CD4-positive, alpha-beta T cell treated with Interferon gamma for 1 hour (primary cell): Measurements from ENCODE around the gene CASP1.
"Not testable (repeated sequence)": the region's sequence is repeated elsewhere in the genome, so short reads cannot be mapped to it uniquely, and the experiment has no call there.

Source experiments
- DNase-seq: peaks from one replicate; pipeline ENCODE4 v3.0.0-alpha.2; 2020

Gene CASP1

DNA sequence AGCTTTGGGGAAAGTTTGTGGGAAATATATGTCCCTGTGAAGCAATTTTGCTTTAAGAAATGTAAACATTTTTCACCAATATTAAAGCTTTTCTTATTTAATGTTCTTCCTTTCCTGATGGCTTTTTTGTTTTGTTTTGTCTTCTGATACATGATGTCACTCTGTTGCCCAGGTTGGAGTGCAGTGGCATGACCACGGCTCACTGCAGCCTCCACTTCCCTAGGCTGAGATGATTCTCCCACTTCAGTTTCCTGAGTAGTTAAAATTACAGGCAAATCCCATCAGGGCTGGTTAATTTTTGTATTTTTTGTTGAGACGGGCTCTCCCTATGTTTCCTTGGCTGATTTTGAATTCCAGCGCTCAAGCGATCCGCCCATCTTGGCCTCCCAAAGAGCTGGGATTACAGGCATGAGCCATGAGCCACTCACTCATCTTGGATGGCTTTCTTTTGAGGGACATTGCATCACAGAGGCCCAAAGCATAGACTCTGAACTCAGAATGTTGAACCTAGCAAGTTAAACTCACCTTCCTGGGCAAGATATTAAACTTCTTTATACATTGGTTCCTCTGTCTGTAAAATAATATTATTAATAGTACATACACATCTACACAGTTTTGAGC, 10.8 kb upstream of the CASP1 start:
- no peak for DNase-seq

DNA sequence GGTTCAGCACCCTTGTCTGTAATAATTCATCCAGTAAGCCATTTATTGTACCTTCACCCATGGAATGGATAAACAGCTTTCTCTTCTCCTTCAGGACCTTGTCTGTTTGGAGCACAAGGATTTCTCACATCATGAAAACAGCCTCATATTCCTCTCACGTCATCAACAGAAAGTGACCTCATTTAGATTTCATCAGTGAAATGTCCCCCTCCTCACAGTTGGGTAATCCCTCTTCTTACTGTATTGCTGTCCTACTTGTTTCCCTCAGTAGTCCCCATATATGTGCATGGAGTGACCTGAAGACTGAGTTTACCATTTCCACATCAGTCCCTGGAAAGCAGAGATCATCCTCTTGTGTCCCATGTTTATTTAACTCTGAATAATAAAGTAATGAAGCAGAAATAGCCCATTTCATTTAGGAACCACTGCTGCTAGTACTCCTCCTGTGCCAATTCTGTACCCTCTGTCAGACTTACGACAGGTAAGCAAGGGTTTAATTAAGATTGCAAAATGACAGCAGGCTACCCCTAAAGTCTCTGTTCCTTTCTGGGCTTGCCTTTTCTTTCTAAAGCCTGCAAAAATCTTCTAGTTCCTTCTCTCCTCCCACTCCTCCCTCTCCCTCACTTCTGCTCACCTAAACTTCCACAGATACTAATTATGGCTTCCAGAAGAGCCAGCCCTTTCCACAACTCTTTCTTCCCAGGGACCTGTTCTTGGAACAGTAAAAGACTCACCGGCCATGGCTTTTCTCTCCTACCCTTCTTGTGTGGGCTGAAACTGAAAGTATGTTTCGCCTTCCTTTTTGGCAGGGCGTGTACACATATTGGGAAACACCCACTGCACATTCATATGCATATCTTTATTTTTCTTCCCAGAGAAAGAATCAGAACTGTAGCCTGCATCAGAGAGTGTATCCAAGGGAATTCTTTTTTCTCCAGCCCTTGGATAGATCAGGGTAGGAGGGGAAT, 9.9 kb upstream of the CASP1 start, which contains the start of gene CARD16:
TSS of gene CARD16 (minus strand) at position 779 of the 968 bp plus-strand sequence. CDS start at position 741, 38 bp downstream.
- peak; percentile 36 for DNase-seq

DNA sequence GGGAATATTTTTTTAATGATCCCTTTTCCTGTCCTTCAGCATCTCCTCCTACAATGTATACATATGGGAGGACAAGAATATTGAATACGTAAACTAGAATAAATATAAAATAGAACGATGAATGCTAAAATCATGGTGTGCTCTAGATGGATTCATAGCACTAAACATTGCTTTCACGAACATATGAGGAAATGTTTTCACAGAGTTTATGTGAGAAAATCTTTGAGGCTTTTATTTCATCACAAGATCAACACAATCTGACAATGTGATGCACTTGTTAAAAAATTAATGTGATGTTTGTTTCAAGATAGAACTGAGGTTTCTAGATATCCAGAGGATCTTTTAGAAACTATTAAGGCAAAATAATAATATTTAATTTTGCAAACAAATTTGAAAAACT, 7.2 kb upstream of the CASP1 start:
- no peak for DNase-seq

DNA sequence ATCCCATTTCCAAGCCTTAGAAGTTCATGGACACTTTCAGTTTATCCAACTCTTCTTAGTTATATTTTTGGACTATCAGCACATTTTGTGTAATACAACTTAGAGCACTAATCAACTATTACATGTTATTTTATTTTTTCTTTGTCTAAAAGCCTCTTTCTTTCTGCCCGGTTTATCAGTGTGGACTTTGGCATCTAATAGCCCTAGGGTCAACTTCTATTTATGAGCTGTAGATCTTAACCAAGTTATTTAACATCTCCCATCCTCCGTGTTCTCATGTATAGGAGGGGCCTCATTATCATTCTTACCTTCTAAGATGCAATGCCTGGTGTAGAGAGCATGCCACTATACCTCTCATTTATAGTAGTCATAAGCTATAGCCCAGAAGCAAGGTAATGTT, 5.8 kb upstream of the CASP1 start:
- no peak for DNase-seq

DNA sequence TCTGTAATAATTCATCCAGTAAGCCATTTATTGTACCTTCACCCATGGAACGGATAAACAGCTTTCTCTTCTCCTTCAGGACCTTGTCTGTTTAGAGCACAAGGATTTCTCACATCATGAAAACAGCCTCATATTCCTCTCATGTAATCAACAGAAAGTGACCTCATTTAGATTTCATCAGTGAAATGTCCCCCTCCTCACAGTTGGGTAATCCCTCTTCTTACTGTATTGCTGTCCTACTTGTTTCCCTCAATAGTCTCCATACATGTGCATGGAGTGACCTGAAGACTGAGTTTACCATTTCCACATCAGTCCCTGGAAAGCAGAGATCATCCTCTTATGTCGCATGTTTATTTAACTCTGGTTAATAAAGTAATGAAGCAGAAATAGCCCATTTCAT, 556 bp downstream of the CASP1 start:
- not testable (repeated sequence) for DNase-seq

DNA sequence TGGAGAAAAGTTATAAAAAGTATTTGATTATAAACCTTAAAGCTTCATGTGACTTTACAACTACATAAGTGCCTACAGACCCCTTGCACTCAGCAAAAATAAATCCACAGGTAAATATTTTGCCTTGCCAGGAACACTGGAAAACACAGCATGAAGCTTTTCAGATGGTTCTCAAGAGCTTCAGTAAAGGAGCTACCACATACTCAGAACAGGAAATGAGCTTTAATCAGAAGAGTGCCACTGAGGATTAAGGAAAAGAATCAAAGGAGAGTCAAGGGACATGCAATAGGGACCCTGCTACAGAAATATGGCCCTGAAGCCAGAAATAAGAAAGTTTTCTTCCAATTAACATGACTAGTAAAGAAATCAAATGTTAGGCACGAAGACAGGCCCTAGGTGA, 1.2 kb downstream of the CASP1 start:
- no peak for DNase-seq

DNA sequence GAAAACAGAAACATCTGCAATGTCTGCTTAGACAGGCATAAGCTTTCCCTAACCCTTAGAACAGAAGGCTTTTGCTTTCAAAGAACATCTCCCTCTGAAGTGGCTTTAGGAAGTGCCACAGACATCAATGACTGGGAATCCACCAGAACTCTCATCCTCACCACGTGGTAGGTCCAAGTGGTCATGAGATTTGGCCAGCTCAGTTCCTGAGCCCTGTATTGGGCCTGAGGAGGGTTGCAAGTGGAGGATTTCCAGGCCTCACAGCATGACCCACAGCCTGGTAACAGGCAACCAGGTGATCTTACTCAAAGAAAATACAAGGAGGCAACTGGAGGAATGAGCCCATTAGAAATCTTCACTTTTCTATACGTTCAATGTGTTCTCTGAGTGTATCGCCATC, 1.6 kb downstream of the CASP1 start:
- peak; percentile 33 for DNase-seq

DNA sequence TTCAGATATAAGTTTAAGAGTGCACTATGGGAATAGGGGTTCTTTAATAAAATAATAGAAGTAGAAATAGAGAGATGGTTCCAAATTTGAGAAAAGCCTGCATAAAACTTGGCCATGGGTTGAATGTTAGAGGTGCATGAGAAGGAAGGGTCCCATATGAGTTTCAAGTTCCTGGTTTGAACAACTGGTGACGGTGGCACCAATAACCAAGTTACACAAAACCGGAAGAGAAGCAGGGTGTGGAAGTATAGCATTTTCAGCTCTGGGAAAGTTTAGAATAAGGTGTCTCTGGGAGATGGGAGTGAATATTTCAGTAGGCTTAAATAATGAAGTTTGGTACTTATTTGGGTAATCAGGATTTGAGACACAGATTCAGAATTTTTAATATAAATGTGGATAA, 2.4 kb downstream of the CASP1 start:
- no peak for DNase-seq

DNA sequence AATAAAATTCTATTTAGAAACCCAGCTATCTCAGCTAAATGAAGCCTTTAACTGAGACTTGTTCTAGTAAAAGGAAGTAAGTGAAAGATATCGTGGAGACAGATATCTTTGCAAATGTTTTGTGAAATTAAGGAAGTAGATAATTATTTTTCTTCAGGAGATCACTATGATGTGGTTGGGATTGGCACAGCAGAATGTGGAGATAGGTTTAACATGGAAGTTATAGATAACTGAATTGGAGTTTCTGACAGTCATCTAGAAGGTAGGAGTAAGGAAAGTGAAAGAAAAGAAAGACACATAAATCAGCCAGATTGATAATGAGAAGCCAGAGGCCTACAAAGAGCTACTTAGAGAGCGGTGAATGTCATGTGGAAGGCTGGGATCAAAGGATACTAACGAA, 7.3 kb downstream of the CASP1 start:
- DNase-seq = no peak

DNA sequence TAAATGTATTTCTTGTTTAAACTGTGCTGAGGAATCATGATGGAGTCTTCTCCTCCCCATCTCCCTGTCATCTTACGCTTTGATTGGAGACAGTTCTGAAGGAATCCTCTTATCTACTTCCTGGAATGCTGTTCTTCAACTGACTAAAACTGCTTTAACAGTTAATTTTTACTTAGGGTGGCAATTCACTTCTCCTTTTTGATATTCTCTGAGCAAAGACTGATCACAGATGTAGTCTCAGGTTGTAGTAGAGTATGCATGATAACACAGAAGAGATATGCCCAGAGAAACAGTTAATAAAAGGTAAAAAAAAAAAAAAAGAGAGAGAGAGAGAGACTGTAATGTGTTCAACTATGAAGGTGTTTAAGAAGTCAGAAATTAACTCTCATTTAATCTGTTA, 10.6 kb downstream of the CASP1 start:
- no peak for DNase-seq

DNA sequence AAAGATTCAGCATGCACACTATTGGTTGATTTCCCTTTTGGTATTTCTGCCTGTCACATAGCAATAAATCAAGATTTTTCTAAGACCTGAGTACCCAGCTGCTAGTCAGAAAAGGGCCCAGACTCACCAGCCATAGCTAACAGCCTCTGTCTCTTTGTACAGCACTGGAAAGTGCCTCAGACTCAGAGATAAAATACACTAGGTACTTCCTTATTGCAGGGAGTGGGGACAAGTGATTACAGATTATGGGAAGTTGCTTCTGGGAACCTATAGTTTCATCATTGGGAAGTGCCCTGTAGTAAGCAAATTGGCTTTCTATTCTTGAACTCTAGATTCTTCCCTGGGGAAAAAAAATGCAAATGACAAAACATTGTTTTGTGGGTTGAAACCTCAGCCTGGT, 11.9 kb downstream of the CASP1 start, which contains the start of gene CASP5:
TSS of gene CASP5 (minus strand) at position 166 of the 400 bp plus-strand sequence. CDS start at position 134, 32 bp downstream.
- DNase-seq = no peak

DNA sequence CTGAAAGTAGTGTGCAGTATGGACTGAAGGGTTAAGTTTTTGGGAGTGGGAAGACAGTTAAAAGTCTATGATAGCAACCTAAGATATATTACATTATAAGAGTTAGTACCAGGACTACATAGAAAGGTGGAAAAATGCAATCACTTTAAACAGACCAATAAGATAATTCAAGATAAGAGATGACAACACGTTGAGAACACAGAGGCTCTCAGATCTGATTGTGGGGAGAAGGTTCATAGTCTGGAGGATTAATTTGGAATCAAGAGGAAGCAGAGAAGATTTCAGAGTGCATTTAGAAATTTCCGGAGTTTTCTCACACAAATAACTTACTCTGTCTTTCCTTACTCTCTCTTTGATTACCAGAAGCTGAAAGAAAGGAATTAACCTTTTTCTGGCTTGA, 12.4 kb downstream of the CASP1 start:
- DNase-seq = no peak

DNA sequence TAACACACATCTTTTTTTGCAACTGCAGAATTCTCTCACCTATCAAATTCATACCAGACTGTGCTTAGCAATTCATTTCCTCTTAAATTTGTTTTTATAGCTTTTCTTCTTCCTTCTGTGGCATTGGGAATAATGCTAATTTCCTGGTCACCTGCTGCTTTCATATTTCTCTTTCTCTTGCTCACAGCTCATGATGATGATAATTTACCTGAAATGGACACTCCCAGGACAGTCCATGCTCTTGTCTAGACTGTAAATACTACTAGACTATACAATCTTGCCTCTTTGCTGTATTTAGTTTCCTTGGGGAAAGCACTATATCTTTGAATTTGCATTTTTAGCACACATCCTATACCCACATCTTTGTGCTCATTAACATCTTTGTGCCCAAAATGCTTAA, 27.5 kb downstream of the CASP1 start:
- no peak for DNase-seq

DNA sequence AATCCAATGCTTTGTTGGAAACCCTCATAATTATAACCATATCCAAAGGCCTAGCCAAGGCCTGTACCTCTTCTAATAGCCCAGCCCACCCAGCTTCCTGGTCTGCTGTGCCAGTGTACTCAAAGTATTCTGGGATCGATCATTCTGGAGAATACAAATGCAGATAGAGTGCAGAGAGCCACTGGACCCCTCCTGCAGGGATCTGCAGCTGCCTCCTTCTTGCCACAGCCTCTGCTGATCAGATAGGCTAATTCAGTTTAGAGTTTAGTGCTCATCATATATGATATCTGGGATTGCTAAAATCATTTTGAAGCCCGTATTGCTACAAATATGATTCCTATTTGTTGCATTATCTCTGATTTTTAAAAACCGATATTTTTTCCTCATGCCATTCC, 29.5 kb downstream of the CASP1 start:
- DNase-seq = no peak

DNA sequence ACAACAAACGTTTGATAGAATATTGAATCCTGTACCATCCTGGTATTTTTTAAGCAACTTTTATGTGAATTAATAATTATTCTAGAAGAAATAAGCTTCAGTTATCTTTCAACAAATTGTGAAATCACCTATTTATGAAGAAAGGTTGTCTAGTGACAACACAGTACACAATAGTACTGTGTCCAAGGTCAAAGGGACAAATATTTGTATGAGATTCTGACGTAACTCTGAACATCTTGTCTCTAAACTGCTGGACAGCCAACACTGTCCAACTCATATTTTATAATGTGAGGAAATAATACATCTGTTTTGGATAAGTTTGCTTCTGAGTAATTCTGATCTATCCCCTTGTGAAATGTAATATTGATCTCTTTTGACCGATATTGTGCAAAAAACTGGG, 30.9 kb downstream of the CASP1 start:
- DNase-seq = no peak

DNA sequence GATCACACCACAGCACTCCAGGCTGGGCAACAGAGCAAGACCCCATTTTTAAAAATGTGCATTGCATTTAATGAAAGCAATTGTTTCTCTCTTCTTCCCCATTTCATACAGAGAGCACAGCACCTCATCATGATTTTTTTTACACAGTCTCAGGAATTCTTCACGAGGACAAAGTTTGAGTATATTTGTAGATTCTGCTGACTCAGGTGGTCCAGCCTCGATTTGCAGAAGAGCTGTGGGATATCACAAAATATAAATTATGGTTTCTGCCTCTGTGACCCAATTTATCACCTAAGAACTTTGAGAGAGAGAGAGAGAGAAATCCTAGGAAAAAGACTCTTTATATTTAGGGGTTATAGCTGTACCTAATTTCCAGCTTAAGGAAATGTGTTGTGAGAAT, 31.8 kb downstream of the CASP1 start:
- no peak for DNase-seq

DNA sequence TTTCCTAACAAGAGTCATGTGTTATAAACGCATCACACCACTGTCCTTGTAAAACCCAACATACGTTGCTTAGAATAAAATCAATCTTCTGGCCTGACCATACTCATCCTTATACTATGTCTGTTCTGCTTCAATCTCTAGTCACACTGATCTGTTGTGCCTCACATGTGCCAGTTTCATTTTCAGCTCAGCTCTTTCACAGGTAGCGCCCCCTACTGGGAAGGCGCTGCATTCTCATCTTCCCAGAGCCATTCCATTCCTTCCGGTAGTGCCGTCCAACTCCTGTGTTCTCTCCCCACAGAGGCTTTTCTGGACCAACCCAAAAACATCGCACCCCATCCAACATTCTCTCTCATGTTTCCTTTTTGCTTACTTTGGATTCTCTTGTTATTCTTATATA, 34.1 kb downstream of the CASP1 start:
- peak; percentile 50 for DNase-seq

DNA sequence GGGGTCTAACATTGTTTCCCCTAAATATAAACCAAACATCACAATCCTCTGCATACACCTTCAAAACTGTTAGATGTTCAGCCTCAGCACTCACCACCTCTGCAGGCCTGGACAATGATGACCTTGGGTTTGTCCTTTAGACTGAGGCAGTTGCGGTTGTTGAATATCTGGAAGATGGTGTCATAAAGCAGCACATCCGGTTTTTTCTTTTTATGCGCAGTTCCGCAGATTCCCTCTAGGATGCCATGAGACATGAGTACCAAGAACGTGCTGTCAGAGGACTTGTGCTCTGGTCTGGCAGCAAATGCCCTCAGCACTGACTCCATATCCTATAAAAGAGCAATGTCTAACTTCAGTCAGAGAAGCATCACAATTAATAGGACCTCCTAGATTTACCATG, 34.8 kb downstream of the CASP1 start:
- no peak for DNase-seq

DNA sequence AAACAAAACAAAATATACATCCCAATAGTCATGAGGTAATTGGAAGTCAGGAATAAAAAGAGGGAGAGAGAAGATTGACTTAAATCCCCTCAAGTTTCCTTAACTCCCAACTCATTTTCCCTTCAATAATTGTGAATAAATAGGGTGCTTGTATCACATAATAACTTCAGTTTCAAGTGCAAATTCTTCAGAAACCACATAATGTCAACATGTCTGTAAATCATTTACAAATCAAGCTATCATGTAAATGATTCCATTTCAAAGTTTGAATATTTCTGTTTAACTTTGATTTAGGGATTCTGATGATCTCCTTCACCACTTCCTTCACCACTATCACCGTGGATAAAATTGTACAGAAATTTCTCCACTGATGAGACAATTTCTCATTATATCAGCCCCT, 35.2 kb downstream of the CASP1 start:
- no peak for DNase-seq

DNA sequence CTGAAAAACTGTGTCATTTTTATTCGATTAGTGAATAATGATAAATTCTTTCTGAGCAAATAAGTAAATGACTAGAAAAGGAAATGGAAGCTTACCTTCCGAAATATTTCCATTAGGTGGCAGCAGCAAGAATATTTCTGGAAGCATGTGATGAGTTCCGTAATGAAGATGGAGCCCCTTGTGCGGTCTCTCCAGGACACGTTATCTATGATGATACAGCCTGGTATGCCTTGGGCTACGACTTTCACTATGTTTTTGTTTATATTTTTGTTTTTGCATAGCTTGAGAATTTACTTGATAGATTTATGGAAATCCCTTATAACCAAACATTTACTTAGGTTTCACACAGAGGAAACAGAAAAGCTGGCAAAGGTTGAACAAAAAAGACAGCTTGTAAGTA, 37.7 kb downstream of the CASP1 start:
- no peak for DNase-seq

DNA sequence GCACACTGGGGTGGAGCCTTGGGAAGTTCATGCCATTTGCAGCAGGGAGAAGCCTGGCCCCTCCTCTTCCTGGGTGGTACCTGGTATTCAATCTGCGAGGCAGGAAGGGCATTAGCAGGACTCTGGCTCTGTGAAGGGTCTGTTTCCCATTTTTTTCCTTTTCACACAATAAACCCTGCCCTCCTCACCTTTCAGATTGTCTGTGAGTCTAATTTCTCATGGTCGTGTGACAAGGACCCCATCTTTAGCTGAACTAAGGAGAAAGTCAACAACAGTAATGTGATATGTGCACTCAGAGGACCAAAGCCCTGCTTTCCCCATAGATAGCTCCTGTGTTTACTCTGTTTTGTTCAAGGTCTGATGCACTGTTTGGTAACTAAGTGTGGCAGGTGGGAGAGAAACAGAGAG, 39.9 kb downstream of the CASP1 start:
- DNase-seq = no peak

DNA sequence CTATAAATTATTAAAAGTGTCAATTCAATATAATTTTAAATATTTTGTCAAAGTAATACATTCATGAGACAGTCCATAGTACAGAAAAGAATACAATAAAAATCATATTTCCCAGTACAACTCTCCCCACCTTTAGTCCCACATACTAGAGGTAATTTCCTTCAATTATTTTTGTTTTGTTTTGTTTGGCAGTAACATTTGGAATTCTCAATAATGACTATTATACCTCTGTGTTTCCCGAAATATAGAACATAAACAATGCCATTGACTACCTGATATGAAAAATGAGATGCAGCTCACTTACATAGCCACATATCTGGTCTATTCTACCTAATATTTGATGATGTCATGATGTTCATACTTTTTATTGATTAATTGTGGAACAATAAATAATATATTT, 42.2 kb downstream of the CASP1 start:
- no peak for DNase-seq

DNA sequence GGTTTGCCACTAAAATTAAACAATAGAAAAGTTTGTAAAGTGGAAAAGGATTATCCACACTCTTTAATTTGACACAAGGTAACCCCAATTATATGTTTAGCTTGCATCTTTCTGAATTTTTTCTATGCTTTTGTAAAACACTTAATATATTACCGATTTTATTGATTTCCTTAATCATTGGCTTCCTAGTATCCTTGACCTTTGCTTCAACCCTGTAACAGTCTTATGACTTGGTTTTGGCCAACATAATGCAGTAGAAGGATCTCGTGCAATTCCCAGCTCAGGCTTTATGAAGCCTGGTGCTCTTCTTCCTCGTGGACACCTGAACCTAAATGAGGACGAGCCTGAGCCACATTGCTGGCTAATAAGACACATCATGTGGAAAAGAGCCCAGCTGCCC, 43.0 kb downstream of the CASP1 start:
- DNase-seq = no peak

DNA sequence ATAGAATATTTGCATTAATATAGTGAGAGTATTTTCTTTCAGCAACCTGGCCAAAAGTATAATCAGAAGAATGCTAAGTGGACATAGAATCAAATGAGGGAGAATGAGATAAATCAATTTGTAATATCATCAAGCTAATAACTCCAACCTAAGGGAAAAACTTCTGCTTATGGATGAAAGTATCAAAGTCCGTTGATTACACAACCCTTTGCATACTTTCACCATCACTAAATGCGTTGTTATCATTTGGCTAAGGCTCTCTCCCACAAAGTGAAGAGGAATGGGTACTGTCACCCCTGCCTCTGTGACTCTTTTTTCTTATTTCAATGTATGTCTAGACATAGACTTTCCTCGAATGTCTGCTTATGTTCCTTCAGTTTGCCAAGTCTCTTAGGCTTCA, 50.1 kb downstream of the CASP1 start:
- no peak for DNase-seq
